Measurements from ENCODE around the gene DCLK1. TPM values are rescaled to one million over a fixed set of nuclear protein-coding genes. Genes with fewer than 3 reads are reported as not detected.

Gene DCLK1
- total RNA-seq, 1 experiment from 2014 or later = 1.4 TPM

DNA sequence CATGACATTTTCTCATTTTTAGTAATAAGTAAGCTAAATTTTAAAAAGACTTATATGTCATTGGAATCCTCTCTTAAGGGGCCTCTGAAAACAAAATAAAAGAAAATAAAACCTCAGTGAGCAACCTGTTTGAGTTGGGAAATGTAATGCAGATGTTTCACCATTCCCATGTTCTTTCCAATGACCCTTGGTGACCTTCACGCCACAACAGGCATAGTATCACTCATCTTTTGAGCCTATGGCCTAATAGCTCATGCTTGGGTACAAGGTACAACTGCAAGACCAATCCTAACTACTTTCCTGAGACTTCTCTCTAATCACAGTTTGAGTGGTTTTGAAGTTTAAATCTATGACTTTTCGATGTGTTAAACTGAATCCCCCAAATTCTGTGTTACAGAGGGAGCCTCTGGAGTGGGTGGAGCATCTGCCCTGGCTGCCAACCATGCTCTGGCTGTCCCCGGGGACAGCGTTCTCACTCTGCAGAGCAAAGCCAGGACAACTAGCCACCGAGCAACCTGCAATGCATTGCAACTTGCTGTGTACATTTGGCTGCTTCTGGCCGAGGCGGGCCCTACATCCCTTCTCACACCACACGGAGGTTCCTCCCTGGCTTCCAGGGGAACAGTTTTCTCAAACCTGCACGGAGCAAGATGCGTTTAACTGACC lies 346.8 kb downstream of the DCLK1 start:
- no peaks in the 10 kb centered on the region for H3K4me1 ChIP-seq (replicated peaks; ENCODE audit: insufficient read depth)
- H4K20me1 ChIP-seq (ENCODE audit: insufficient read depth) = no peaks in the 10 kb centered on the region
- no peak overlapping the region for H3K27ac ChIP-seq
- BruUV-seq (replicated peaks) = no TSS peak
- H3K27me3 ChIP-seq (ENCODE audit: insufficient read depth, low read depth) = no peaks in the 10 kb centered on the region
- no peak overlapping the region for H3K4me2 ChIP-seq
- H3K9me3 ChIP-seq (ENCODE audit: insufficient read depth, low read depth) = no peaks in the 10 kb centered on the region
- no peaks in the 10 kb centered on the region for H3K79me2 ChIP-seq (ENCODE audit: low read depth)
- no peak overlapping the region for H3K4me3 ChIP-seq
- intact Hi-C loops (cut with micrococcal nuclease; ENCODE audit: unreplicated experiment) = no loop called here
- H3K9me2 ChIP-seq (ENCODE audit: insufficient read depth) = no peaks in the 10 kb centered on the region
- CTCF ChIA-PET = no interaction called here
- POLR2A ChIA-PET (ENCODE audit: unreplicated experiment) = no interaction called here
- H3K36me3 ChIP-seq (ENCODE audit: low read depth) = no peaks in the 10 kb centered on the region
- H3F3A ChIP-seq (ENCODE audit: insufficient read depth, low read depth) = no peaks in the 10 kb centered on the region
- no peak for DNase-seq
- H2AFZ ChIP-seq = no peak overlapping the region
- TF ChIP-seq, protein P1, sequence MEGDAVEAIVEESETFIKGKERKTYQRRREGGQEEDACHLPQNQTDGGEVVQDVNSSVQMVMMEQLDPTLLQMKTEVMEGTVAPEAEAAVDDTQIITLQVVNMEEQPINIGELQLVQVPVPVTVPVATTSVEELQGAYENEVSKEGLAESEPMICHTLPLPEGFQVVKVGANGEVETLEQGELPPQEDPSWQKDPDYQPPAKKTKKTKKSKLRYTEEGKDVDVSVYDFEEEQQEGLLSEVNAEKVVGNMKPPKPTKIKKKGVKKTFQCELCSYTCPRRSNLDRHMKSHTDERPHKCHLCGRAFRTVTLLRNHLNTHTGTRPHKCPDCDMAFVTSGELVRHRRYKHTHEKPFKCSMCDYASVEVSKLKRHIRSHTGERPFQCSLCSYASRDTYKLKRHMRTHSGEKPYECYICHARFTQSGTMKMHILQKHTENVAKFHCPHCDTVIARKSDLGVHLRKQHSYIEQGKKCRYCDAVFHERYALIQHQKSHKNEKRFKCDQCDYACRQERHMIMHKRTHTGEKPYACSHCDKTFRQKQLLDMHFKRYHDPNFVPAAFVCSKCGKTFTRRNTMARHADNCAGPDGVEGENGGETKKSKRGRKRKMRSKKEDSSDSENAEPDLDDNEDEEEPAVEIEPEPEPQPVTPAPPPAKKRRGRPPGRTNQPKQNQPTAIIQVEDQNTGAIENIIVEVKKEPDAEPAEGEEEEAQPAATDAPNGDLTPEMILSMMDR (conservative IDR thresholded peaks at IDR 0.05) = no peak

DNA sequence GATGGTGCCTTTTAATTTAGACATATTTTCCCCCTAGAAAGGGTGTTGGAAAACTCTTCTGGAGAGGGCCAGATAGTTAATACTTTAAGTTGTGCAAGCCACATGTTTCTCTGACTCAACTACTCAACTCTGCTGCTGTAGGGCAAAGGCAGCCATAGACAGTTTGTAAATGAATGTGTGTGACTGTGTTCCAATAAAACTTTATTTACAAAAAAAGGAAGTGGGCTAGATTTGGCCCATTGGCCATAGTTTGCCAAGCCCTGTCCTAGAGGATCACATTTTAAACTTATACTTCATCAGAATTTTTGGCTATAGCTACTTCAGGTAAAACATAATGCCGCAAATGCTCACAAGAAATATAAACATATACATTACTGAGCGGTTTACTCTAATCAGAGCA lies 348.4 kb downstream of the DCLK1 start:
- no peaks in the 10 kb centered on the region for H3K4me1 ChIP-seq (replicated peaks; ENCODE audit: insufficient read depth)
- H3K27me3 ChIP-seq (ENCODE audit: insufficient read depth, low read depth) = no peaks in the 10 kb centered on the region
- H3K79me2 ChIP-seq (ENCODE audit: low read depth) = no peaks in the 10 kb centered on the region
- POLR2A ChIA-PET (ENCODE audit: unreplicated experiment) = no interaction called here
- CTCF ChIA-PET = no interaction called here
- no peak overlapping the region for H3K27ac ChIP-seq
- BruUV-seq (replicated peaks) = no TSS peak
- no peaks in the 10 kb centered on the region for H3K9me2 ChIP-seq (ENCODE audit: insufficient read depth)
- H2AFZ ChIP-seq = no peak overlapping the region
- no peaks in the 10 kb centered on the region for H3K36me3 ChIP-seq (ENCODE audit: low read depth)
- no peak overlapping the region for H3K4me2 ChIP-seq
- intact Hi-C loops (cut with micrococcal nuclease; ENCODE audit: unreplicated experiment) = no loop called here
- DNase-seq = no peak
- H3K4me3 ChIP-seq = no peak overlapping the region
- H3K9me3 ChIP-seq (ENCODE audit: insufficient read depth, low read depth) = no peaks in the 10 kb centered on the region
- no peaks in the 10 kb centered on the region for H3F3A ChIP-seq (ENCODE audit: insufficient read depth, low read depth)
- no peaks in the 10 kb centered on the region for H4K20me1 ChIP-seq (ENCODE audit: insufficient read depth)
- TF ChIP-seq, protein P1 (conservative IDR thresholded peaks at IDR 0.05) = no peak
- no peak for TF ChIP-seq EZH2 (IDR thresholded peaks at IDR 0.05; ENCODE audit: low read depth)

DNA sequence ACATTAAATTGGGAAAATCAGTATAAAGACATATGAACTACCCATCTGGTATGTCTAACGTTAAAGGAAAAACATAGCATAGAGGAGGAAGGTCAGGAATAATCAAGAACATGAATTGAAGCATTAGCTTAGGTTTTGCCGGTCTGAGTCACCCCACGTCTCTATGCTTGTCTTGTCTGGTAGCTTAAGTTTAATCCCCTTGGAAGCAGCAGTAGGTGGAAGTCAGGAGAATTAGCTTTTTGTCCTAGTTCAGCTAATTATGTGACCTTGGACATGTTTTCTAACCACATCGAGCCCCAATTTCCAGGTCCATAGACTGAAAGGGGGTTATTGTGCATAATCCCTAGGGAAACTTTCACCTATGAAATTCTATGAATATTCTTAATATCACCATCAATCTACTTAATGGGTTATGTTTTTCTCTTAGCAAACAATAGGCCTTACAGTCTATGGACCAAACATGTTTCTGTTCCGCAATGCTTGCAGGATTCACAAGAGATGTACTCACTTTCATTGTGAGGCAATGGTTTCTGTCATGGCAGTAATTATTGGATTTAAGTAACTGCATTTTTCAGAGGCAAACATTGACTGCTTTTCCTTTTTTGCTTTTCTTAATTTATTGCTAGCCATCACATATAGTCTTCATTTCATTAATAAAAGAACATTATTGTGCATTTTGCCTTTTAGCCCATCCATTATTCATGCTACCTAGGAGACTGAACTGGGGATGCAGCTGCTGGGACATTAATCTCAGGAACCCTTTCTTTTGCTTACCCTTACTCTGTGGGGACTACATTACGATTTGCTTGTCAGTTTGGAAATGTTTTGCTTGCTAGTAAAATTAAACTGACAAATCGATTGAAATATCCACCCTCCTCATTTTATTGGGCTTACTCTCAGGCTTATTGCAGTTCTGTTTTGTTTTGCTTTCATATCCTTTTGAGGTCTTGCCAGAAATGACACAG lies 349.9 kb downstream of the DCLK1 start:
- Histone ChIP-seq H3K4me2 (no peak overlapping the region), H3K79me2 (ENCODE audit: low read depth) (no peaks in the 10 kb centered on the region), H3F3A (ENCODE audit: insufficient read depth, low read depth) (no peaks in the 10 kb centered on the region), H4K20me1 (ENCODE audit: insufficient read depth) (no peaks in the 10 kb centered on the region), H3K4me1 (replicated peaks; ENCODE audit: insufficient read depth) (no peaks in the 10 kb centered on the region), H3K4me3 (no peak overlapping the region), H3K36me3 (ENCODE audit: low read depth) (no peaks in the 10 kb centered on the region), H3K9me2 (ENCODE audit: insufficient read depth) (no peaks in the 10 kb centered on the region), H2AFZ (no peak overlapping the region), H3K27ac (no peak overlapping the region), H3K9me3 (ENCODE audit: insufficient read depth, low read depth) (no peaks in the 10 kb centered on the region), H3K27me3 (ENCODE audit: insufficient read depth, low read depth) (no peaks in the 10 kb centered on the region)
- no TSS peak for BruUV-seq (replicated peaks)
- DNase-seq = no peak
- no peak for TF ChIP-seq EZH2 (IDR thresholded peaks at IDR 0.05; ENCODE audit: low read depth)
- TF ChIP-seq, protein P1 (conservative IDR thresholded peaks at IDR 0.05) = no peak
- intact Hi-C loops (cut with micrococcal nuclease; ENCODE audit: unreplicated experiment) = no loop called here
- POLR2A ChIA-PET (ENCODE audit: unreplicated experiment) = no interaction called here
- CTCF ChIA-PET = no interaction called here
